Fibroblast of lung (primary cell): ENCODE measurements around the gene ATP5MC2. TPM values are rescaled to one million over a fixed set of nuclear protein-coding genes. Genes with fewer than 3 reads are reported as not detected.
A peak's percentile ranks its signal among the peaks of the same experiment; 100 is the strongest.

ENCODE experiments used
- DNase-seq, 2 donors: peaks; one replicate each; pipeline versions ENCODE4 v3.0.0 to v3.0.0-alpha.2; 2010; ENCODE audit warnings: low read depth in 2 of 2
- H2AFZ ChIP-seq: 2 replicates; pipeline ENCODE4 v1.5.1; 2012; ENCODE audit warnings: low read length, control low read depth, inconsistent platforms
- H3K27ac ChIP-seq: 2 replicates; pipeline ENCODE4 v1.5.1; 2011; ENCODE audit warnings: low read length, control low read depth; ENCODE audit not compliant: insufficient read depth
- H3K27me3 ChIP-seq: 2 replicates; pipeline ENCODE4 v1.5.1; 2011; ENCODE audit warnings: mild to moderate bottlenecking, low read length; ENCODE audit not compliant: control insufficient read depth, insufficient read depth
- H3K36me3 ChIP-seq: 2 replicates; pipeline ENCODE4 v1.5.1; 2011; ENCODE audit warnings: low read length; ENCODE audit not compliant: control insufficient read depth, insufficient read depth
- H3K4me1 ChIP-seq: 2 replicates; pipeline ENCODE4 v1.5.1; 2011; ENCODE audit warnings: low read length; ENCODE audit not compliant: control insufficient read depth, insufficient read depth; ENCODE audit errors: extremely low read depth
- H3K4me2 ChIP-seq: 2 replicates; pipeline ENCODE4 v1.5.1; 2011; ENCODE audit warnings: low read length, control low read depth; ENCODE audit not compliant: insufficient read depth; ENCODE audit errors: extremely low read depth
- H3K4me3 ChIP-seq, 4 experiments: fragments of 200-600 bp in 1 of 4; sonication (generic) in 1 of 4; replicated peaks in 1 of 4; 2 replicates each; pipeline ENCODE4 v1.5.1; 2011 to 2016; ENCODE audit warnings: low read length in 4 of 4, low read depth in 3 of 4, mild to moderate bottlenecking in 3 of 4, control low read depth in 2 of 4, inconsistent platforms in 1 of 4, mixed read lengths in 1 of 4; ENCODE audit not compliant: insufficient read depth in 1 of 4; ENCODE audit errors: control extremely low read depth in 1 of 4
- H3K79me2 ChIP-seq: 2 replicates; pipeline ENCODE4 v1.5.1; 2012; ENCODE audit warnings: mild to moderate bottlenecking, low read length, inconsistent platforms; ENCODE audit not compliant: control insufficient read depth, insufficient read depth
- H3K9ac ChIP-seq: 2 replicates; pipeline ENCODE4 v1.5.1; 2011; ENCODE audit warnings: mild to moderate bottlenecking, low read length, control low read depth; ENCODE audit not compliant: insufficient read depth
- H3K9me3 ChIP-seq: 2 replicates; pipeline ENCODE4 v1.5.1; 2012; ENCODE audit warnings: low read depth, low read length; ENCODE audit not compliant: control insufficient read depth, insufficient read depth
- H4K20me1 ChIP-seq: 2 replicates; pipeline ENCODE4 v1.5.1; 2011; ENCODE audit warnings: low read length; ENCODE audit not compliant: control insufficient read depth, insufficient read depth; ENCODE audit errors: extremely low read depth
- EZH2 ChIP-seq: IDR thresholded peaks from 2 replicates; pipeline ENCODE4 v1.5.1; 2012; ENCODE audit warnings: low read length, control low read depth, mild to moderate bottlenecking; ENCODE audit errors: missing control alignments
- polyA minus RNA-seq: library from RNA; depleted of rRNA, polyadenylated mRNA; stranded (reverse); fragments of >200 nt; gene quantifications from 2 replicates; pipeline ENCODE4 v1.2.3, GENCODE V29; 2011; ENCODE audit warnings: low replicate concordance
- polyA plus RNA-seq, 2 donors: library from polyadenylated mRNA; depleted of rRNA in 1 of 2; stranded (reverse) in 1 of 2; unstranded in 1 of 2; fragments of >200 nt; gene quantifications; 2 replicates each; pipeline ENCODE4 v1.2.1, GENCODE V29; 2011 to 2012; ENCODE audit warnings: missing spikeins in 1 of 2
- total RNA-seq: library from RNA; depleted of rRNA; stranded (reverse); fragments of >200 nt; gene quantifications from 2 replicates; pipeline ENCODE4 v1.2.1, GENCODE V29; 2014
- TF ChIP-seq, protein P1 (sequence below), 2 donors: IDR thresholded peaks in 1 of 2; conservative IDR thresholded peaks in 1 of 2; 1 replicate in 1 of 2; 2 replicates in 1 of 2; pipeline ENCODE4 v1.5.1; 2011 to 2012; ENCODE audit warnings: low read length in 2 of 2, control low read depth in 1 of 2, inconsistent platforms in 1 of 2, low read depth in 1 of 2, mild to moderate bottlenecking in 1 of 2

The ATP5MC2 gene
- total RNA-seq: 148 and 169 TPM in 2 replicates
- polyA plus RNA-seq: 232 and 372 TPM in 2 replicates
- polyA plus RNA-seq (2012): 362 and 517 TPM in 2 replicates
- polyA minus RNA-seq: 884 and 1,264 TPM in 2 replicates

DNA sequence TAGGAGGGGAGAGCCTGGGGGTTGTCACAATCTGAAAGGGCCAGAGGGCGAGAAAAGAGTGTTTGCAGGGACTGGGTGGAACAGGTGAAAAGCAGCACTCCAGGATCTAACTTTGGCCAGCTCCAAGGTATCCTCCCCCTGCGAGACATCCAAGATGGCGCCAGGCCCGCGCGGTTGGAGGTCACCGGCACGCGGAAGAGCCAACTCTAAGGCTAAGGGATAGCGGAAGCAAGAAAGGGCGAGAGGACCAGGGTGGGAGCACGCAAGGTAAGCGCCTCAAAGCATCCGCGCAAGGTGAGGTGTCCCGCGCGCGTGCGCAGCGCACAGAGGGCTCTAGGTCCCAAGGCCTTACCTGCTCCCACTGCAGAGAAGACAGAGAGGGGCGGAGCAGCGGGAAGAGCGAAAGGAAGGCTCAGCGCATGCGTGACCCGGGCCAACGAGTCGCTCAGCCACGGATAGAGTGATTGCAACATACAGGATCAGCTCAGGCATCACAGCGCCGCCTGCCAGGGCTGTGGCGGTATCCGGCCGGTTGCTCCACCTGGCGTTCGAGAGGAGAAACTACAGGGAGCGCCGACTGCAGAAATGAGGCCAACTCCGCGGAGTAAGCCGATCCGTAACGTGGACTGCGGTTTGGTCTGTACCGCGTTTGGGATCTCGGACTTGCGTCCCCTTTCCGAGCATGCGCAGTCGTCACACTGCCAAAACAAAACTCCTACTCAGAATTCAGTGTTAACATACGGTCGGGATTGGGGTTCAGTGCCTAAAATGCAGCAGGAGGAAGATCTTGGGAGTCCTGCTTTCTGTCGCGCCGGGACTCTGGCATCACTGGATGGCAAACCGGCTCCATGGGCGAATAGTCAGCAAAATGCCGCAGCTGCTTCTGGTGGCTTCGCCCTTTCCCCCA is at the start of gene ATP5MC2:
Gene ATP5MC2, minus strand, starts transcription at position 383 of the 907 bp plus-strand sequence. CDS start 3,469 bp downstream, outside the sequence.
- Histone ChIP-seq H4K20me1 (no peaks in the 10 kb centered on the region), H3K4me2 (peak within 1 kb of the TSS; percentile 99), H3K4me3 (peak within 1 kb of the TSS; percentile 67 to 91 (median 86)), H3K79me2 (peaks cover 26% of the 10 kb centered on the region), H3K27ac (peak within 1 kb of the TSS; percentile 82), H3K27me3 (no peaks in the 10 kb centered on the region), H3K9me3 (no peaks in the 10 kb centered on the region), H3K9ac (peak within 1 kb of the TSS; percentile 43), H2AFZ (peak within 1 kb of the TSS; percentile 82), H3K4me1 (peaks cover 3% of the 10 kb centered on the region), H3K36me3 (peaks cover 7% of the 10 kb centered on the region)
- DNase-seq: peak; percentile 96 to 99
- no peak for TF ChIP-seq EZH2
- TF ChIP-seq, protein P1, sequence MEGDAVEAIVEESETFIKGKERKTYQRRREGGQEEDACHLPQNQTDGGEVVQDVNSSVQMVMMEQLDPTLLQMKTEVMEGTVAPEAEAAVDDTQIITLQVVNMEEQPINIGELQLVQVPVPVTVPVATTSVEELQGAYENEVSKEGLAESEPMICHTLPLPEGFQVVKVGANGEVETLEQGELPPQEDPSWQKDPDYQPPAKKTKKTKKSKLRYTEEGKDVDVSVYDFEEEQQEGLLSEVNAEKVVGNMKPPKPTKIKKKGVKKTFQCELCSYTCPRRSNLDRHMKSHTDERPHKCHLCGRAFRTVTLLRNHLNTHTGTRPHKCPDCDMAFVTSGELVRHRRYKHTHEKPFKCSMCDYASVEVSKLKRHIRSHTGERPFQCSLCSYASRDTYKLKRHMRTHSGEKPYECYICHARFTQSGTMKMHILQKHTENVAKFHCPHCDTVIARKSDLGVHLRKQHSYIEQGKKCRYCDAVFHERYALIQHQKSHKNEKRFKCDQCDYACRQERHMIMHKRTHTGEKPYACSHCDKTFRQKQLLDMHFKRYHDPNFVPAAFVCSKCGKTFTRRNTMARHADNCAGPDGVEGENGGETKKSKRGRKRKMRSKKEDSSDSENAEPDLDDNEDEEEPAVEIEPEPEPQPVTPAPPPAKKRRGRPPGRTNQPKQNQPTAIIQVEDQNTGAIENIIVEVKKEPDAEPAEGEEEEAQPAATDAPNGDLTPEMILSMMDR (conservative IDR thresholded peaks at IDR 0.05 in 1 of 2, IDR thresholded peaks at IDR 0.05 in 1 of 2; ENCODE audit: low read depth in 1 of 2, low read length in 2 of 2): peak; percentile 97 to 99

DNA sequence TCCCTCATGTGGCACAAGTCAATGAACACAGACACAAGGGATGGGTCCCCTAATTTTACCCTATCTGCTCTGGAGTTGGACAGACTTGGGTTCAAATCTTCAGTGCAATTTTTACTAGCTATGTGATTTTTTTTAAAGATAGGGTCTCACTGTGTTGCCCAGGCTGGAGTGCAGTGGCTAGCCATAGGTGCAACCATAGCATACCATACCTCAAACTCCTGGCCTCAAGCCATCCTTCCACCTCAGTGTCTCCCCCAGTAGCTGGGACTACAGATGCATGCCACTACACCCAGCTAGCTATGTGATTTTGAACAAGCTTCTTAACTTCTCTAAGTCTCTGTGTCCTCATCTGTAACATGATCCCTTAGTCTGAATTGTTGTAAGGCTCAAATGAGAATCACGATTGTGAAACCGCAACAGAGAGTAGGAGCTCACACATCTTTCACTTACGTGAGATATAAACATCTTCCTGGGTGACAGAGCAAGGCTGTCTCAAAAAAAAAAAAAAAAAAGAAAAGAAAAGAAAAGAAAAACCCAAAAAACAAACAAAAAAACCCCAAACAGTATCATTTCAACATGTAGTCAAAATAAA is 46.7 kb upstream of the ATP5MC2 start:
- Histone ChIP-seq H3K27ac (no peak overlapping the region), H4K20me1 (no peaks in the 10 kb centered on the region), H3K36me3 (peaks cover 4% of the 10 kb centered on the region), H3K27me3 (no peaks in the 10 kb centered on the region), H3K9ac (no peak overlapping the region), H2AFZ (no peak overlapping the region), H3K9me3 (no peaks in the 10 kb centered on the region), H3K4me3 (no peak overlapping the region), H3K4me2 (no peak overlapping the region), H3K4me1 (no peaks in the 10 kb centered on the region), H3K79me2 (peaks cover 4% of the 10 kb centered on the region)
- DNase-seq: peak in 1 of 2 donors; percentile 66
- TF ChIP-seq EZH2: no peak
- TF ChIP-seq, protein P1 (conservative IDR thresholded peaks at IDR 0.05 in 1 of 2, IDR thresholded peaks at IDR 0.05 in 1 of 2; ENCODE audit: low read depth in 1 of 2, low read length in 2 of 2): no peak

DNA sequence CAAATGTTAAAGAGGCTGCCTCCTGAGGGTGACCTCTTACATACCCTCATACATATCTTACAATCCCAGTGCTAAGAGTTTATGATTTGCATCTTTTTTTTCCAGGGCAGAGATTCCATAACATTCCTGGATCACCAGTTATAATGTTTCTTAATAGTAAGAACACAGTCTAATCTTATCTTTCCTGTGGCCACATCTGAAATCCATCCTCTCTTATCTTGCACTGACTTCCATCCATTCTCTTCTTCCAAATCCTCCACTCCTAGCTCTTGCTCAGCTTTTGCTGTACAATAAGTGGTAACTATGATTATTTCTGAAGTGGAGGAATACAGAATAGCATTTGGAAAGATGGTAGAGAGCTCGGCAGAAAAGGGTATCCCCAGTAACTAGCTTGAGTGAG is 45.1 kb upstream of the ATP5MC2 start:
- no peaks in the 10 kb centered on the region for H3K9me3 ChIP-seq
- DNase-seq: no peak
- H3K79me2 ChIP-seq: peaks cover 2% of the 10 kb centered on the region
- no peaks in the 10 kb centered on the region for H4K20me1 ChIP-seq
- H3K4me3 ChIP-seq: no peak overlapping the region
- TF ChIP-seq, protein P1 (conservative IDR thresholded peaks at IDR 0.05 in 1 of 2, IDR thresholded peaks at IDR 0.05 in 1 of 2; ENCODE audit: low read depth in 1 of 2, low read length in 2 of 2): no peak
- no peak for TF ChIP-seq EZH2
- no peaks in the 10 kb centered on the region for H3K27me3 ChIP-seq
- no peak overlapping the region for H3K4me2 ChIP-seq
- H3K36me3 ChIP-seq: peaks cover 4% of the 10 kb centered on the region
- no peak overlapping the region for H3K9ac ChIP-seq
- H3K4me1 ChIP-seq: no peaks in the 10 kb centered on the region
- H3K27ac ChIP-seq: no peak overlapping the region
- no peak overlapping the region for H2AFZ ChIP-seq
